Right lobe of liver (tissue), 4 donors: Measurements from ENCODE around the gene RIIAD1.

Source experiments
- CTCF ChIP-seq, 4 donors: fragments of 200-600 bp in 3 of 4; fragments of 450-650 bp in 1 of 4; IDR thresholded peaks; one replicate each; pipeline versions ENCODE4 v1.5.1 to v1.8.0; 2016 to 2022; ENCODE audit warnings: antibody characterized with exemption in 4 of 4, mild to moderate bottlenecking in 2 of 4
- POLR2A ChIP-seq: fragments of 450-650 bp; IDR thresholded peaks from one replicate; pipeline ENCODE4 v1.6.1; 2017; ENCODE audit warnings: antibody characterized with exemption, mild to moderate bottlenecking
- donor health status: DM: no; HTN: no; CAD: no.
- donor health status: DM: no; HTN: no; CAD: no.
- donor health status: DM: no; HTN: yes; CAD: no.

- TF ChIP-seq CTCF (IDR thresholded peaks at IDR 0.05) (no peak), POLR2A (no peak)
Observed at GRCh38 chr1:151711044-151711800, 10.1 kb upstream of the RIIAD1 start.
